Measurements from ENCODE around the gene OSBPL10.

GRCh38 chr3:31673950-31674349 lies 307.1 kb downstream of the OSBPL10 start:
- no peak for TF ChIP-seq POLR2A (IDR thresholded peaks at IDR 0.05; ENCODE audit: low read length)
- TF ChIP-seq PHF8 (IDR thresholded peaks at IDR 0.05; ENCODE audit: borderline replicate concordance, low read depth): no peak
- no peak for TF ChIP-seq CTCF (IDR thresholded peaks at IDR 0.05)
- TF ChIP-seq MAZ (IDR thresholded peaks at IDR 0.05; ENCODE audit: borderline replicate concordance, low read depth, low read length): no peak

All from A549 (cell line).